NCI-H345 (cell line): ENCODE measurements around the gene XPO6.

Experiments
- DNase-seq: peaks from one replicate; lab custom pipeline; 2025; lab: John Stamatoyannopoulos, UW

The XPO6 gene

DNA sequence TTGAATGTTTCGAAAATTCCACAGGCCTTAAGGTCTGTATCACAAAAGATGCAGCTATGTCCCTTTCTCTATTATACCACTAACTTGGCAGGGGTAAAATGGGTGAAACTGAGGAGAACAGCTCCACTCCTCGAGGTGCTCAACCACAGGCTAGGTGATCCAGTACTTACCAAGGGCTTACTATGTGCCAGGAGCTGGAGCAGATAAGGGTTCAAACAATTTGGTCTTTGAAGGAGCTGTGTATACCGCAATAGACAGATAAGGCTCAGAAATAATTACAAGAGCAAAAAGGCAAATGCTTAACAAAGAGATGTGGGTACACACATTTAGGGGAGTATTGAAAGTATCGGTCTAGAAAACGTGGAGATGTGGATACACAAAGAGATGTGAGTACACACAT is 1.5 kb downstream of the XPO6 start:
- DNase-seq, result no peak

DNA sequence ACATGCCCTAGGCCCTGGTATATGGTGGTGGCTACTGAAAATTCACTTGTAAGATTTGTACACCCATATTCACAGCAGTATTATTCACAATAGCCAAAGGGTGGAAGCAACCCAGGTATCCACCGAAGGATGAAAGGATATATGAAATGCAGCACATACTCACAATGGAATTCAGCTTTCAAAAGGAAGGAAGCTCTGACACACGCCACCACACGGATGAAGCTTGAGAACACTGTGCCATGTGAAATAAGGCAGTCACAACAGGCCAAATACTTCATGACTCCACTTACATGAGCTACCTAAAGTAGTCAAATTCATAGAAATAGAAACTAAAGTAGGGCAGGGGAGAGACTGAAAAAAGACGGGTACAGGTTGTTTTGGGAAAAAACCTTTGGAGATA is 2.9 kb downstream of the XPO6 start:
- no peak for DNase-seq

DNA sequence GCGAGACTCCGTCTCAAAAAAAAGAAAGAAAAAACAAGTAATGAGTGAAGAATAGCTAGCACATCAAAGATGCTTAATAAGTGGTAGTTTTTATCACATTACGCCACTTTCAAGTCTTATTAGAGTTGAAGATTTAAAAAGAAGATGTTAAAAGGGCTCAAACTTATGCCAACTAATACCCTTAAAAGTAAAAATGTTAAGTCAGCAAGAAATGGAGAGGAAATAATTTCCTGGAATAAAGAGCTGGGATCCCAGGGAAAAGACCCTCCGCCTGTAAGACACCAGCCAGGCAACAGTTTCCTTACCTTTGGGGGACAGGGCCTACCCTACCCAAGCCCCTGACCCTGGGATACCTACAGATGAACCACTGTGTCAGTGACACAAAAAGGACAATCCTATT is 3.6 kb downstream of the XPO6 start:
- DNase-seq, result no peak

DNA sequence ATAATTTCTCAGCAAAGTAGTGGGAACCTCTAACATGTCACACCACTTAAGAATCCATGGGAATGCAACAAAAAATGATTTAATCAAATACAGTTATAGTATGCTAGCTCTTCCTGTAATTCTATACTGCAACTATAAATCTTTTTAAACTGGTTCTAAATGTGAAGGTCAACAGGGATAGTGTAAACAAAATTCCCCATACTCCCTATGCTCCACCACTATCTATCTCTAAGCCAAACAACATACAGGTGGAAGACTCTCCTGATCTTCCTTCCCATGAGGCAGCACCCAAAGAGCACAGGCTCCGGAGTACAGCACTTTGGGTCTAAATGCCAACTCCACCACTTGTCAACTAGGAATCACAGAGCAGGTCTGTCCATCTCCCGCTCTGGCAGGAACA is 4.4 kb downstream of the XPO6 start:
- DNase-seq, result no peak

DNA sequence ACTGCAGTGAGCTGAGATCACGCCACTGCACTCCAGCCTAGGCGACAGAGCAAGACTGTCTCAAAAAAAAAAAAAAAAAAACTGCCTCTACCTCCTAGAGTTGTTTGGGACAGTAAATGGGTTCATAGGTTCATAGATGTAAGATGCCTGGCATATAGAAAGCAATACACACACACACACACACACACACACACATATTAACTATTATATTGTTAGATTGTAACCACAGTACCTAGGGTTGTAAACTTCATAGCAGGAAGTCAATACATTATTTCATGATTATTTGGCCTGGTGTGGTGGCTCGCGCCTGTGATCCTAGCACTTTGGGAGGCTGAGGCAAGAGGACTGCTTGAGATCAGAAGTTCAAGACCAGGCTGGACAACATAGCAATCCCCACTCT is 5.8 kb downstream of the XPO6 start:
- DNase-seq, result no peak

DNA sequence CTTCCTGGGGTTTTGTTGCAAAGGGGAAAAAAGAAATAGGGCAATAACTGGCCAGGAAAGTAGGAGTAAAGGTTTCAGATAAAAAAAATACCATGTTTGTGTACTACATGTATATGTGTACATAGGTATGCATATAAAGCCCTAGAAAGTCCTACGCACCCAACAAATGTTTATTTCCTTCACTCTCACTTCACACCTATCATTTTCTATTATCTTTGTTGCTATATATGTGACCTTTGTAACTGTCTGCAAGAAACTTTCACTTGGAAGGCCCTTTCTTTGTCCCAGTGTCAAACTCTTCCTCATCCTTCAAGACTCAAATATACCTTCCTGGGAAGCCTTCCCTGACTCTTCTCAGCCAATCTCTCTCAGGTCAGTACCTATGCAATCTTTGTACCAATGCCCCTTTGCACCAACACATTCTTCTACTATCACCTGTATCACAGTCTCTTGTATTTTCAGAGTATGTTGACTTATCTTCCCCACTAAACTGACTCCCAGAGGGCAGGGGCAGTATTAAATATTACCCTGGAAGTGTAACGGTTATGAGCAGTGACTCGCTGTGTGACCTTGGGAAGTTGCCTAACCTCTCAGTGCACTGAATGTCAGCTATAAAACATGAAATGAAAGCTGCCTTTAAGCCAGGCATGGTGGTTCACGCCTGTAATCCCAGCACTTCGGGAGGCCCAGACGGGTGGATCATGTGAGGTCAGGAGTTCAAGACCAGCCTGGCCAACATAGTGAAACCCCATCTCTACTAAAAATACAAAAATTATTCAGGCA is 6.5 kb downstream of the XPO6 start:
- DNase-seq, result no peak

DNA sequence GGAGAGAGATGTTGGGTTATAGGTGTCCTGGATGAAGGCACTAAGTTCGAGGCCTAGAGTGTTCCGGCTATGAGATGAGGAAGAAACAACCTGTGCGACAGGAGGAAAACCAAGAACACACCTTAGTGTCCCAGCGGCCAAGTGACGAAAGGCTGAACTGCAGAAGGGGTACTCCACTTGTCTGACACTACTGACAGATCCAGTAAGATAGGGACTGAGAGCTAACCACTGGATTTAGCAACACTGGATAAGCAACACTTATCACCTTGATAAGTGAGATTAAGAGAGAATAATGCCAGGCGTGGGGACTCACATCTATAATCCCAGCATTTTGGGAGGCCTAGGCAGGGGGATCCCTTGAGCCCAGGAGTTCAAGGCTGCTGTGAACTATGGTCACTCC is 7.1 kb downstream of the XPO6 start:
- DNase-seq, result no peak

DNA sequence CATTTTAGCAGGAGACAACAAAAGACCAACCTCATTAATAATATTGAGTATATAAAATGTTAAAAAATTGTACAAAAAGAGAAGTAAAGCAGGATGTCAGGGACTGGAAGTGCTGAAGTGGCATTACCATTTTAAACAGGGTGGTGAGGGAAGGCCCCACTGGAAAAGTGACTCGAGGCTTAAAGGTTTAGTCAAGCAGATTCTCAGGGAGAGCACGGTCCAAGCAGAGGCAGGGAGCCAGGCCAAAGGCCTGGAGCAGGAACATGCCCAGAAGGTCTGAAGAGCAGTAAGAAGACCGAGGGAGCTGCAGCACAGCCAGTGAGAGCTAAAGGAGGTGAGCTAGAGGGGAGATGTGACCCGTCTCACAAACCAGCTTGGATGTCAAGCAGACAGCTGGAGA is 7.6 kb downstream of the XPO6 start:
- no peak for DNase-seq

DNA sequence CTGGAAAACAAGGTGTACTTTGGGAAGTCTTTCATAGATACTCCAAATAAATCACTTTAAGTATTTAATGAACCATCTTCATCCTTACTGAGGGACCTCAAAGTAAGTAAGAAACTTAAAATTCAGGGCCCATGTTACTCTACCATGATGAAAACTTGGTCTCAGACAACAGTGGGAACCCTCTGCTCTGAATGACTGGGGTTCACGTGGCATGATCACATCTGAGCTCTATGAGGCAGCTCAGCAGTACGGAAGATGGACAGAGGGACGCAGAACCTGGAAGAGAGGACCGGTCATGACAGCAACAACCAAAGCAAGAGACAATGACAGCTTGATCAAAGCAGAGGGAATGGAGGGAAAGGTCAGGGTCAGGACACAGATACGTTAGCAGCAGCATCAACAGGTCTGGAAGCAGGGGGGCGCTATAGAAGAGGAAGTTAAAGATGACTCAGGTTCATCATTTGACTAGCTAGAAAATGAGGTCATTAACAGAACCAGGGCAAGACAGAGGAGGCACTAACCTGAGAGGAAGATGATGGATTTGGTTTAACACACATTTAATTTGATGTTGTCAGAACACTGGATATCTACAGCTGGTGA is 9.5 kb downstream of the XPO6 start:
- DNase-seq, result no peak

DNA sequence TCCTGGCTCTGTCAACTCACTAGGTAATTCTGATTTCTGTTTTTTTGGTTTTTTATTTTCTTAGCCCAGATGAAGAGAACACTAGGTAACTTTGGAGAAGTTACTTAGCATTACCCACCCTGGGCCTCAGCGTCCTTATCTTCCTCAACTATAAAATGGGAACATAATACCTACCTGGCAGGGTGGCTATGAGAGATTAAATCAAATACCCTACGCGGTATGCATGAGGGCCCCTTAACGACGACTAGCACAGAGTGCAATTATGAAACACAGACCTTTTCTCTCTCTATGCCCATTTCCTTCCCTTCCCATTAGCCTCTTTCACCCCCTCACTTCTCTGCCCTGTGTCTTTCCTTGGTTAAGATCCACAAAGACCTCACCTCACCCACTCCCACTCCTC is 11.1 kb downstream of the XPO6 start:
- DNase-seq, result no peak

DNA sequence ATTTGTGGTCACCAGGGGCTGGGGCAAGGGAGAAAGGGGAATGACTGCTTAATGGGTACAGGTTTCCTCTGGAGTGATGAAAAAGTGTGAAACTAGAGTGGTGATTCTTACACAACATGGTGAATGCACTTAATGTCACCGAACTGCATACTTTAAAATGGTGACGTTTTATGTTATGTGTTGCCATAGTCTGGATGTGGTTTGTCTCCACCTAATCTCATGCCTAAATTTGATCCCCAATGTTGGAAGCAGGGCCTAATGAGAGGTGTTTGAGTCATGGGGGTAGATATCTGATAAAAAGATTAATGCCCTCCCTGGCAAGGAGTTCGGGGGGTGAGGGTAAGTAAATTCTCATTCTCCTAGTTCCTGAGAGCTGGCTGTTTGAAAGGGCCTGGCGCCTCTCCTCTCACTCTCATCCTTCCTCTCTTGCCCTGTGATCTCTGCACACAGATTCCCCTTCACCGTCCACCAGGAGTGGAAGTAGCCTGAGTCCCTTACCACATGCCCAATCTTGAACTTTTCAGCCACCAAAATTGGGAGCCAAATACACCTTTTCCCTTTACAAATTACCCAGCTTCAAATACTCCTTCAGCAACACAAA is 15.3 kb downstream of the XPO6 start:
- no peak for DNase-seq

DNA sequence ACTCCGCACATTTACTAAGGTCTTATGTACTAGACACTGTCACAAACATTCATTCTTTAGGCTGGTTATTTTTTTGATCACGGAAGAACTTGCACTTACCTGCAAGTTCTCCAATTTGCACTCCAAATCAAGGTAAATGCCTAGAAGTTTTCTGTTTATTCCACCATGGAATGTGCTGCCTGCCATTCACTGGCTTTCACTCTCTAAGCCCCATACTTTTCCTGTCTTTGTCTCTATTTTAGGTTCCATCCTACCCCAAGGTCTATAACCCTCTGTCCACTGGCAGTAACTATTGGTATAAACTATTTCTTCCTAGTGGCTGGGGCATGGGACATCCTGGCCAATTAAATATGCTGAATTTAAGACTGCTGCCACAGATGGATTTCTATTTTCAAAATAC is 15.9 kb downstream of the XPO6 start:
- DNase-seq, result no peak

DNA sequence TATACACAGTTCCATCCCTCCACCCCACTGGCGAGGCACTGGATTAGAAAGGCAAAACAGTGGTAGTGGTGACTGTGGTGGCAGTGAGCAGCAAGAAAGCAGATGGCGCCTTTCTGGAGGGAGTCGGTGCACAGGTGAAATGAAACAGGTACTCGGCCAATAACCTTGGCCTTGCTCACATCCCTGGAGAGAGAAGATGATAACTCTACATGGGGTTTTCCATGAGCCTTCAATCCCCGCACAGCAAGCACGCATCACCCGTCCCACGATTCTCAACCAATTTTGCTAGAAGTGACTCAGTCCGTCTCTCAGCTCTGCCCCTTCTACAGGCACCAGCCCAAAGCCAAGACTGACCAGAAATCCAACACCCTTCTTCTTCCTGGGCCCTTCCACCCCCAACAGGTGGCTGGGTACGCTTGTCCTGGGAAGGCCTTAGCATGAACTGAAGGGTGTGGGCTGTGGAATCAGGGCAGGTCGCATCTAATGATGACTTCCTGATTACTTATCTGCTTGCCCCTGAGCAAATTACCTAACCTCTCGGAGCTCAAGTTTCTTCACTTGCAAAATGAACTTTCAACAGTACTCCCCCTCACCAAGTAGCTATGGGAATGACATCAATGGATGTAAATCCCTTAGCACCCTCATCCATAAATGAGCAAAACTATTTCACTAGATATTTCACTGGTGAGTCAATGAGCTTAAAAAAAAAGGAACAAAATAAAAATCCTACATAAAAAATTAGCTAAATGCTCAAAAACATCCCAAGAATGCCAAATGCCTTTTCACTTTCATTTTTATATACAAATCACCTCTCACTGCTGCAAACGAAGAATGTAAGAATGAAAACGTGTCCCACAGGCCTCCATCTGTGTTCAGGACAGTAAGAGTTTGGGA is 18.0 kb downstream of the XPO6 start:
- DNase-seq, result no peak

DNA sequence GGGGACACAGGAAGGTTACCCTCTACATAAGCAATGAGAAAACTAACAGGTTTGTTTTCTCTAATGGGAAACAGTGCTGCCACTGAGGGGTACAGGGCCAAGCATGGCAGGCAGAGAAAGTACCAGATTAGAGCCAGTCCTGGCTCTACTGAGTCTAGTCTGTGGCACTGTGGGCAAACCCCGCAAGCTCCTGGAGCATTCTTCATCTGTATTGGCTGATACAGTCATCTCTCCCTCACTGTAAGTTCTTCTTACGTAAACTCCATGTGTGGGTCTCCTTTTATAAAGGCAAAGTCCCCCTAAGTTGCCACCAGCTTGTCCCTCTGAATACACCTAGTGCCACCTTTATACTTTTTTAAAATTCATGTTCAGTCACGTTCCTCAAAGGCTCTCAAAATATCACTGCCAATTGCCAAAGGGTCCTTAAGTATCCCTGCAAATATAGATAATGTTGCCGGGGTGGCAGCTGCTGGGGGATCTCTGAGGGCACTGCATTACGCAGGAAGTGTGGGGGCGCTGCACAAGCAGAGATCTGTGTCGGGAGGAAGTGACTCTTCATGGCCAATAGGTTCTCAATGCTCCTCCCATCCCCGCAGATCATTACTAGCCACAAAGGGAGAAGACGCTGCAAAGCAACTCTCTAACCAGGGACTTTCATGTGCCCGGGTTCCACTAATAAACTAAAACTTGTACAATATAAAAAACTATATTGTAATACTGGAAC is 18.8 kb downstream of the XPO6 start:
- no peak for DNase-seq

DNA sequence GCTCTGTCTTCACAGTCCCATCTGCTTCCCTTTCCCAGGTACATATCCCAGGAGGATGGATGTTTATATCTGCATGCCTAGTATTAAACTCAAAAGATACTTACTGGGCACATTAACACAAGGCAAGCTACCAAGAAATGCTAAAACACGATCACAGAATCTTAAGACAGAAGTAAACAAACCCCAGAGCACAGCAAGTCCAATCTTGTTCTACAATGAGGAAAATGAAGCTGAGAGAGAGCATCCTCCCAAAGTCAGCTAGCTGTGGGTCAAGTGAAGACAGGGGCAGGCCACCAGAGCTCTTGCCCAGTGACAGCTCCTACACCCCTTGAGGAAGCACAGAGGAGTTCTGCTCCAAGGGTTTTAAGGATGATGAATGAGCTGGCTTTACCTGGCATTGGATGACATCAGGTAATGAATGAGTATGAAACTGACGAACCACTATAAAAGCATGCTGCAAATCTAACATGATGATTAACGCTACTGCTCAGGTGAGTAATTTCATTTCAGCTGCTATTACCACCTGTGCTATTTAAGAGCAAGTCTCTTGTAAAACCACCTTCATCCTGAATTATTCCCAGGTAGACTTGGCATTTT is 20.3 kb downstream of the XPO6 start:
- no peak for DNase-seq

DNA sequence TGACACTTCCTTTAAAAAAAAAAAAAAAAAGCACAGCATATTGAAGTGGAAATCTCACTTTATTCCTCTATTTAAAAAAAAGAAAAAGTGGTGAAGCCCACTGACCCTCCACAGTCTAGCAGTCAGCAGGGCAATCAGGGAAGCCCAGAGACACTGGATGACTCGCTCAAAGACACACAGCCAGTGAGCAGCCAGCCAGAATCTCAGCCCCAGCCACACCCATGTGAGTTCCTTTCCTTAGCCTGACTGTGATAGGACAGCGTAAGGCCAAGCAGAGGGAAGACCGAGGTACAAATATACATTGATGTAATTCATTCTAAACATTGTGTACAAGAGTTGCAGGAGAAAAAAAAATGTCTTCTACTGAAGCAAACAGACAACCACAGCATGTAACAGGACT is 22.5 kb downstream of the XPO6 start:
- no peak for DNase-seq

DNA sequence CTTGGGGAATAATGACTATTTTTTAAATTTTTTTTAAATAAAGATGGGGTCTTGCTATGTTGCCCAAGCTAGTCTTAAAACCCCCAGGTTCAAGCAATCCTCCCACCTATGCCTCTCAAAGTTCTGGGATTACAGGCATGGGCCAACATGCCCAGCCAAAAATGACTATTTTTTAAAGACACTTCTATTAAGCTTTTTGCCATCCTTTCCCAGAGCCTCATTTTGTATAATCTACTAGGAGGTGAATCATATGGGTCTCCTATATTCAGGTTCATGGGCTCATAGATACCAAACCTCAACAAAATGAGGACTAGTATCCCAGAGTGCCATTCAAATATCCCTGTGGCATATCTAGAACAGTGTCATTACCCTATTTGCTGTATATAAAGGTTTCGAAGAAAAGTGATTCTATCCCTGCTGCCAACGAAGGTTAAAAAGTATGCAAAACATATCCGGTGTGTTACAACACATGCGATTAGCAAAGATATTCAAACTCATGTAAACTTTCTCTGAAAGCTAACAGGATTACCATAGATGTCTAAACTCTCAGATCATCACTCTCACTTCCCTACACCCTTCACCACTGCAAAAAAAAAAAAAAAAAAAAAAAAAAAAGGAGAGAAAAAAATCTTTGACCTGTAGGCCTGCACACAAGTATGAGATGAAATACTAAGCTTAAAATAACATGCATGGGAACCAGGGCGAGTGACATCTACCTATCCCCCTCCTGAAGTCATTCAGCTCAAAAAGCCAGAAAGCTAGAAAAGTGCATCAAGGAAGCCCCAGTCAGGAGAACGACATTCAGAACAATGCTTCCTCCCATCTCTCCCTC is 23.5 kb downstream of the XPO6 start:
- DNase-seq, result no peak

DNA sequence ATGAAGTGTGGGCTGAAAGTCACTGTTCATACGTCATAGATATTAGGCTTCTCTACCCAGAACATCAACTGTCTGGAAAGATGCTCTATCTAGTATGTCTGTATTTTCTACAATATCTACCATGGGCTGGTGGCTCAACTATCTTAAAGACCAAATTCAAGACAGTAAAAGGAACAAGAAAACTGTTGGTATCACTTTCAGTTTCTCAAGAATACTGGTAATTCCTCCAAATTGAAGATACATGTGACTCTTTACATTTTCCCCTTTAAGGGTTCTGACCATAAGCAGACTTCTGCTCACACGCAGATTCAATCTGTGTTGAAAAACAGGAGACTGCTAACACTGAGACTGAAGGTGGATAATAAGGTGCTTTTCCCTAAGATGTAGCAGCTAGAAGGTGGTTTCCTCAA is 24.2 kb downstream of the XPO6 start:
- no peak for DNase-seq

DNA sequence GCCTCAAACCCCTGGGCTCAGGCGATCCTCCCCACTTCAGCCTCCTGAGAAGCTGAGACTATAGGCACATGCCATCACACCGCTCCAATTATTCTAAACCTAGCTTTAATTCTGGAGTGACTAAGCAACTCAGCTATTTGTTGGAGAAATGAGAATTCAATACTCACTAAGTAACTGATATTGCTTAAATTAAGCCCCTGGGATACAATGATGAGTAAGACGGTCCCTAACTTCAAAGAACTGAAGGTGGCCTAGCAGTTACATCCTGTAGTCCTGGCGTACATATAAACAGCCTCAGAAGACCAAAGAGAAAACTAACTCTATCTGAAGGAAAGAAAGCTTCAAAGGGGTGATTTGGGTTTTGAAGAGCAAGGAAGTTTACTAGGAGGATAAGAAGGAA is 25.0 kb downstream of the XPO6 start:
- no peak for DNase-seq

DNA sequence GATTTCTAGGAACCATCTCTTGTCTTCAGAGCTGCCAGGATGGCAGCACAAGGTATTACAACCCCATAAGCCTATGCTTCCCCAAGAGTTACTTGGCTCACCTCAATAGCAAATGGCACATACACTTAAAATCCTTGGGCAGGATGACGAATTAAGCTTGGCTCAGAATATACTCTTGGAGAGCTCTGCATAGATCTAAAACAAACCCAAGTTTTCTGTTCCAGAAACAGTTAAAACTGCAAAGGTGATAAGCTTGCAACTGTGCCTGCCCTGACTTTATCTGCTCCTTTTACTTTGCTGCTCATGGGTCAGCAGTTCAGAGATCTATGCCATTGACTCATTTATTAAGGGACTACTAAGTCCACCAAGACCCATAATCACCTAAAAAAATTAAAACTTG is 26.1 kb downstream of the XPO6 start:
- DNase-seq, result no peak

DNA sequence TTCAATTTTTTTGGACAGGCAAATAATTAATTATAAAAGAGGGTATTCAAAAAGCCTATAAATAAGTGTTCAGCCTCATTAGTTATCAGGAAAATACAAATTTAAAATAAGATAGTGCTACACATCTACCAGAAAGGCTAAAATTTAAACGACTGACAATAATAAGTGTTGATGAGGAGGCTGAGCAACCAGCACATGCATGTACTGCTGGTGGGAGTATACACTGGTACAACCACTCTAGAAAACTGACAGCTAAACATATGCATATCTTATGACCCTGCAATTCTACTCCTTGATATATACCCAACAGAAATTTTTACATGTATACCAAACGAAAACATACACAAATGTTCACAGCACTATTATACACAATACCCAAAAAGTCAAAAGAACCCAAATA is 27.1 kb downstream of the XPO6 start:
- no peak for DNase-seq
